Fibroblast of peridontal ligament (primary cell): ENCODE results near the gene MAN1A2.

Source experiments
- DNase-seq: peaks from one replicate; pipeline ENCODE4 v3.0.0-alpha.2; 2010; ENCODE audit errors: extremely low read depth

Gene MAN1A2

GRCh38 chr1:117575586-117576225, 208.5 kb downstream of the MAN1A2 start:
- no peak for DNase-seq

GRCh38 chr1:117576236-117576635, 209.0 kb downstream of the MAN1A2 start:
- DNase-seq: no peak

GRCh38 chr1:117577191-117577885, 210.1 kb downstream of the MAN1A2 start:
- DNase-seq: no peak

- DNase-seq: no peak
These were observed 211.2 kb downstream of the MAN1A2 start for GRCh38 chr1:117578466-117578865.
